B cell (primary cell): ENCODE measurements around the gene MRPL54. TPM values are rescaled to one million over a fixed set of nuclear protein-coding genes. Genes with fewer than 3 reads are reported as not detected.

ENCODE experiments used
- ATAC-seq: fragments of 200-7000 bp; cut with Tn5 transposase; one replicate; pipeline ENCODE4 v1.10.0; 2021; ENCODE audit warnings: low read depth, mild to moderate bottlenecking, moderate number of reproducible peaks, moderate library complexity
- CTCF ChIA-PET: fragments of 350-600 bp; sonication (Branson Sonifier 250); formaldehyde crosslinking; loops from one replicate; lab custom pipeline; 2021; ENCODE audit warnings: antibody characterized with exemption, inconsistent platforms; lab: Charles Lee
- POLR2A ChIA-PET: fragments of 350-600 bp; sonication (Branson Sonifier 250); formaldehyde crosslinking; loops from one replicate; lab custom pipeline; 2021; ENCODE audit warnings: antibody characterized with exemption; lab: Charles Lee
- DNase-seq: peaks from one replicate; pipeline ENCODE4 v3.0.0; 2013
- H2AFZ ChIP-seq: 2 replicates; pipeline ENCODE4 v1.6.1; 2012; ENCODE audit warnings: mild to moderate bottlenecking, low read depth, low read length; ENCODE audit not compliant: insufficient read depth, poor library complexity, severe bottlenecking
- H3K27ac ChIP-seq, 2 donors: 1 replicate in 1 of 2; 2 replicates in 1 of 2; pipeline ENCODE4 v1.5.1; 2012 to 2013; ENCODE audit warnings: low read length in 2 of 2, mild to moderate bottlenecking in 2 of 2, moderate library complexity in 1 of 2
- H3K27me3 ChIP-seq, 4 experiments: fragments of 200-600 bp in 1 of 4; sonication (generic) in 1 of 4; replicated peaks in 1 of 4; 1 replicate in 2 of 4; 2 replicates in 2 of 4; pipeline versions ENCODE4 v1.6.1 to v1.7.0; 2013 to 2016; ENCODE audit warnings: low read length in 3 of 4, mild to moderate bottlenecking in 2 of 4, mixed read lengths in 1 of 4, moderate library complexity in 1 of 4; ENCODE audit not compliant: insufficient read depth in 4 of 4, control insufficient read depth in 3 of 4; ENCODE audit errors: control extremely low read depth in 1 of 4
- H3K36me3 ChIP-seq, 2 experiments: replicated peaks in 1 of 2; 1 replicate in 1 of 2; 2 replicates in 1 of 2; pipeline versions ENCODE4 v1.6.1 to v1.7.1; 2013; ENCODE audit warnings: low read length in 1 of 2; ENCODE audit not compliant: insufficient read depth in 2 of 2, control insufficient read depth in 1 of 2; ENCODE audit errors: control extremely low read depth in 1 of 2, extremely low read depth in 1 of 2
- H3K4me1 ChIP-seq, 2 donors: fragments of 200-600 bp in 1 of 2; sonication (generic) in 1 of 2; 1 replicate in 1 of 2; 2 replicates in 1 of 2; pipeline versions ENCODE4 v1.5.1 to v1.6.1; 2013 to 2017; ENCODE audit warnings: low read length in 2 of 2; ENCODE audit not compliant: control insufficient read depth in 2 of 2, insufficient read depth in 2 of 2
- H3K4me2 ChIP-seq: replicated peaks from 2 replicates; pipeline ENCODE3; 2012; ENCODE audit warnings: mild to moderate bottlenecking, low read depth, low read length; ENCODE audit not compliant: poor library complexity, severe bottlenecking
- H3K4me3 ChIP-seq, 5 experiments: fragments of 200-600 bp in 1 of 5; sonication (generic) in 1 of 5; 1 replicate in 3 of 5; 2 replicates in 2 of 5; pipeline versions ENCODE4 v1.5.1 to v1.7.0; 2011 to 2016; ENCODE audit warnings: low read length in 4 of 5, mild to moderate bottlenecking in 4 of 5, low read depth in 2 of 5, control low read depth in 1 of 5, moderate library complexity in 1 of 5; ENCODE audit not compliant: insufficient read depth in 1 of 5; ENCODE audit errors: control extremely low read depth in 1 of 5, extremely low read depth in 1 of 5
- H3K79me2 ChIP-seq: fragments of 200-600 bp; sonication (generic); one replicate; pipeline ENCODE4 v1.6.0; 2016; ENCODE audit warnings: low read length; ENCODE audit not compliant: control insufficient read depth, insufficient read depth
- H3K9ac ChIP-seq: fragments of 200-600 bp; sonication (generic); 2 replicates; pipeline ENCODE4 v1.6.1; 2017; ENCODE audit warnings: mild to moderate bottlenecking, low read length, moderate library complexity
- H3K9me3 ChIP-seq, 3 donors: one replicate each; pipeline versions ENCODE4 v1.6.1 to v1.7.1; 2013; ENCODE audit warnings: low read length in 2 of 3; ENCODE audit not compliant: control insufficient read depth in 2 of 3, insufficient read depth in 1 of 3; ENCODE audit errors: control extremely low read depth in 1 of 3
- H4K20me1 ChIP-seq: 2 replicates; pipeline ENCODE4 v1.6.0; 2012; ENCODE audit warnings: mild to moderate bottlenecking, low read length; ENCODE audit not compliant: insufficient read depth, control insufficient read depth, poor library complexity, severe bottlenecking
- H3K27ac Mint-ChIP-seq: one replicate; pipeline ENCODE4 v1.8.0; 2021; ENCODE audit warnings: mixed read lengths
- H3K27me3 Mint-ChIP-seq: one replicate; pipeline ENCODE4 v1.8.0; 2021; ENCODE audit warnings: mixed read lengths
- H3K4me1 Mint-ChIP-seq: one replicate; pipeline ENCODE4 v1.8.0; 2021; ENCODE audit warnings: mixed read lengths
- H3K4me3 Mint-ChIP-seq: one replicate; pipeline ENCODE4 v1.8.0; 2021; ENCODE audit warnings: mixed read lengths
- H3K9me3 Mint-ChIP-seq: one replicate; pipeline ENCODE4 v1.8.0; 2022; ENCODE audit warnings: mixed read lengths; ENCODE audit not compliant: insufficient read depth
- EZH2 ChIP-seq: IDR thresholded peaks from 2 replicates; pipeline ENCODE4 v1.6.1; 2012; ENCODE audit warnings: borderline replicate concordance, low read depth, mild to moderate bottlenecking, moderate library complexity, low read length; ENCODE audit not compliant: insufficient read depth, poor library complexity, severe bottlenecking
- WGBS: methylation state at CpG from one replicate; pipeline ENCODE4 v1.1.5; 2013; ENCODE audit warnings: missing lambda C conversion rate; ENCODE audit not compliant: insufficient coverage; 5-methylcytosine and 5-hydroxymethylcytosine counted together
- intact Hi-C: fragments of 100-400 bp; cut with micrococcal nuclease; formaldehyde crosslinking; loops from one replicate; pipeline ENCODE4 v1.10.0; 2022
- polyA plus RNA-seq: library from polyadenylated mRNA; depleted of rRNA; stranded (reverse); fragments of >200 nt; gene quantifications from 2 replicates; pipeline ENCODE4 v1.2.3, GENCODE V29; 2012
- total RNA-seq, 2 donors: library from RNA; stranded (reverse); fragments of 120-200 nt in 1 of 2; gene quantifications; 1 replicate in 1 of 2; 2 replicates in 1 of 2; pipeline versions ENCODE4 v1.2.3 to v1.2.4, GENCODE V29; 2013 to 2022
- TF ChIP-seq, protein P1 (sequence below): fragments of 200-600 bp; IDR thresholded peaks from one replicate; pipeline ENCODE4 v1.8.0; 2022; ENCODE audit warnings: antibody characterized with exemption, mild to moderate bottlenecking

MRPL54 gene
- total and polyA plus RNA-seq, 2 donors (not counting 1 experiment from before 2014, with no cell fraction given): 54.3 to 75.1 TPM

DNA sequence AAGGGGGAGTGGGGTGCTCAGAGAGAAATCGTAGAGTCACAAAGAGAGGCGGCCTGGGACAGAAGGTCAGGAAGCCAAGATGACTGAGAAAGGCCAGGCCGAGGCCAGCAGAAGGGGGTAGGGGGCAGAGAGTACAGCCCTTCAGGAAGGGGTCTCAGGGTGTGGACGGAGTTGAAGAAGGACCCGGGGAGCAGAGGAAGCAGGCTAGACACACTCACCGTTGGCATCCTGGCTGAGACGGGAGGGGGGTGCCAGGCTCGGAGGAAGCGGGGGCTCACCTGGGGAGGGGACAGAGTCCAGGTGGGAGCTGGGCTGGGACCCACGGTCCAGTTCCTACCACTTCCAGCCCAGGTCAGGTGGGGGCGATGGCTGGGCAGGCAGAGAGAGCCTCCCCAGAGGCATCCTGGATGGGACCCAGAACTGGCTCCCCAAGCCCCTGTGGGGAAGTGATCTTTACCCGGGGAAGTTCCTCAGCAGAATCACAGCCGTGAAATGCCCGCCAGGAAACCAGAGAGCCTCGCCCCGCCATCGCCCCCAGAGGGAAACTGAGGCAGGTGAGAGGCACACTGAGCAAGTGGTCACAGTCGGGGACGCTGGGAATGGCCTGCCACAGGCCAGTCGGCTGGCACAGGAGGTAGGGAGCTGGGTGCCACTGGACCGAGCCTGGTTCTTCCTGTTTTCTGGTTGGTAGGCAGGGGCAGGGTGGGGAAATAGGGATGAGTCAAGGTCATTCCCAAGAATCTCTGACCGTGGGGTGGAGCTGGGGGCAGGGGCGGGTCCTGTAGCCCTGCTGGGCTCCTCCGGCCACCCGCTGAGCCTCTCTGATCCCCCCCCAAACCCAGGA lies 22.3 kb downstream of the MRPL54 start:
- Mint-ChIP-seq H3K9me3 (peaks cover 12% of the 10 kb centered on the region), H3K27ac (peak overlapping the region; percentile 20), H3K4me3 (peak overlapping the region; percentile 79), H3K4me1 (peaks cover 22% of the 10 kb centered on the region), H3K27me3 (no peaks in the 10 kb centered on the region)
- CTCF ChIA-PET: interaction anchor here (1.0 kb wide), 1 partner anchor 37 kb away, joined by 3 read pairs; no protein-coding TSS in a partner anchor
- intact Hi-C loops: no loop called here
- Histone ChIP-seq H3K4me1 (peaks cover 11 to 13% of the 10 kb centered on the region in 2 donors), H3K4me3 (peak overlapping the region in 4 of 5 experiments; percentile 33 to 65 (median 62)), H3K27me3 (peaks cover 0 to 2% (median 0%) of the 10 kb centered on the region in 4 experiments), H3K9ac (peak overlapping the region; percentile 63), H3K27ac (no peak overlapping the region), H4K20me1 (no peaks in the 10 kb centered on the region), H3K9me3 (peaks cover 0 to 28% (median 21%) of the 10 kb centered on the region in 3 donors), H3K79me2 (no peaks in the 10 kb centered on the region), H2AFZ (peak overlapping the region; percentile 79), H3K4me2 (peak overlapping the region; percentile 95), H3K36me3 (no peaks in the 10 kb centered on the region)
- 35% methylated on average over 21 of the region's 25 CpGs for WGBS
- ATAC-seq: no peak
- TF ChIP-seq, protein P1, sequence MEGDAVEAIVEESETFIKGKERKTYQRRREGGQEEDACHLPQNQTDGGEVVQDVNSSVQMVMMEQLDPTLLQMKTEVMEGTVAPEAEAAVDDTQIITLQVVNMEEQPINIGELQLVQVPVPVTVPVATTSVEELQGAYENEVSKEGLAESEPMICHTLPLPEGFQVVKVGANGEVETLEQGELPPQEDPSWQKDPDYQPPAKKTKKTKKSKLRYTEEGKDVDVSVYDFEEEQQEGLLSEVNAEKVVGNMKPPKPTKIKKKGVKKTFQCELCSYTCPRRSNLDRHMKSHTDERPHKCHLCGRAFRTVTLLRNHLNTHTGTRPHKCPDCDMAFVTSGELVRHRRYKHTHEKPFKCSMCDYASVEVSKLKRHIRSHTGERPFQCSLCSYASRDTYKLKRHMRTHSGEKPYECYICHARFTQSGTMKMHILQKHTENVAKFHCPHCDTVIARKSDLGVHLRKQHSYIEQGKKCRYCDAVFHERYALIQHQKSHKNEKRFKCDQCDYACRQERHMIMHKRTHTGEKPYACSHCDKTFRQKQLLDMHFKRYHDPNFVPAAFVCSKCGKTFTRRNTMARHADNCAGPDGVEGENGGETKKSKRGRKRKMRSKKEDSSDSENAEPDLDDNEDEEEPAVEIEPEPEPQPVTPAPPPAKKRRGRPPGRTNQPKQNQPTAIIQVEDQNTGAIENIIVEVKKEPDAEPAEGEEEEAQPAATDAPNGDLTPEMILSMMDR: no peak
- no peak for TF ChIP-seq EZH2
- POLR2A ChIA-PET: interaction anchor here (0.7 kb wide), 1 partner anchor 203 kb away, joined by 3 read pairs; no protein-coding TSS in a partner anchor
- peak; percentile 37 for DNase-seq
